RWPE1 (cell line): Measurements from ENCODE around the gene OR10J1.

Source experiments
- CTCF ChIA-PET: fragments of 350-600 bp; sonication (Branson Sonifier 250); formaldehyde crosslinking; extraction: SDS; loops from one replicate; lab custom pipeline; 2021; lab: Yijun Ruan, JAX
- POLR2A ChIA-PET: fragments of 400-600 bp; formaldehyde crosslinking; extraction: SDS; loops from one replicate; lab custom pipeline; 2020; ENCODE audit warnings: antibody characterized with exemption; ENCODE audit not compliant: low non-redundant PET; lab: Yijun Ruan, JAX
- DNase-seq: peaks from one replicate; pipeline ENCODE4 v3.0.0; 2012; ENCODE audit warnings: low spot score
- H3K27ac ChIP-seq: fragments of 450-650 bp; 2 replicates; pipeline ENCODE4 v1.5.1; 2017
- TF ChIP-seq, protein P1 (sequence below): fragments of 450-650 bp; conservative IDR thresholded peaks from 2 replicates; pipeline ENCODE4 v1.5.1; 2017; ENCODE audit warnings: low read depth, mild to moderate bottlenecking

The OR10J1 gene

DNA sequence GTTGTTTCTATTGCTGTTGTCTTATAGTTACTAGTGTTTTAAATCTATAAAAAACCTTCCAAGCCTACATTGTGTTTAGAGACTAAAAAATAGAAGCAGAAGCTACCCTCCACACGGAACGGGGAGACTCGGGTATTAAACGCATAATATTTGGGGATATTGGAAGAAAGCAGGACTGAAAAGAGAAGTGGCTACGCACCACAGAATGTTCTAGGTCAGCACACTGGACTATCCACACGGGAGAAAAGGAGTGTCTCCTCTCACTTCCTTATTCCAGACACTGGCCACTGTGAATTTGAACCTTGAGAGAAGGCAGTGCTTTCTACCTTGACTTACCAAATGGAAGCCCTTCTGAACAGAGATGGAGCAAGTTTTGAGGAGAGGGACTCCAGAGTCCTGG lies 8.5 kb upstream of the OR10J1 start:
- CTCF ChIA-PET: no interaction called here
- POLR2A ChIA-PET: no interaction called here
- no peak overlapping the region for H3K27ac ChIP-seq
- DNase-seq: no peak
- TF ChIP-seq, protein P1, sequence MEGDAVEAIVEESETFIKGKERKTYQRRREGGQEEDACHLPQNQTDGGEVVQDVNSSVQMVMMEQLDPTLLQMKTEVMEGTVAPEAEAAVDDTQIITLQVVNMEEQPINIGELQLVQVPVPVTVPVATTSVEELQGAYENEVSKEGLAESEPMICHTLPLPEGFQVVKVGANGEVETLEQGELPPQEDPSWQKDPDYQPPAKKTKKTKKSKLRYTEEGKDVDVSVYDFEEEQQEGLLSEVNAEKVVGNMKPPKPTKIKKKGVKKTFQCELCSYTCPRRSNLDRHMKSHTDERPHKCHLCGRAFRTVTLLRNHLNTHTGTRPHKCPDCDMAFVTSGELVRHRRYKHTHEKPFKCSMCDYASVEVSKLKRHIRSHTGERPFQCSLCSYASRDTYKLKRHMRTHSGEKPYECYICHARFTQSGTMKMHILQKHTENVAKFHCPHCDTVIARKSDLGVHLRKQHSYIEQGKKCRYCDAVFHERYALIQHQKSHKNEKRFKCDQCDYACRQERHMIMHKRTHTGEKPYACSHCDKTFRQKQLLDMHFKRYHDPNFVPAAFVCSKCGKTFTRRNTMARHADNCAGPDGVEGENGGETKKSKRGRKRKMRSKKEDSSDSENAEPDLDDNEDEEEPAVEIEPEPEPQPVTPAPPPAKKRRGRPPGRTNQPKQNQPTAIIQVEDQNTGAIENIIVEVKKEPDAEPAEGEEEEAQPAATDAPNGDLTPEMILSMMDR: no peak

DNA sequence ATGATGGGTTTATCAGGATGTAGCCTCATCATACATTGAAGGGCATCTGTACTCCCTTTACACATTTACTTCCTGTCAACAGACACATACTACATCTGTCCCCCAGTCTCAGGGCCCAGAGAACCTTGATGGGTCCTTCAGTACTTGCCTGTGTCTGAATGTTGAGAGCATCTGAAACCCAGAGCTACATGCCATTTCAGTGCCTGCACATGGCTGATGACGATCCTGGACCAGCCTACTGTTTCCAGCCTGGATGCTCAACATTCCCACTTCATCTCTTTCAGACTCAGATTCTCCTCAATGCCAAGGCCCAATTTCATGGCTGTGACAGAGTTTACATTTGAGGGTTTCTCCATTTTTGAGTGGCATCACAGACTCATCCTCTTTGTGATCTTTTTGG lies 7.6 kb upstream of the OR10J1 start, which contains the start of gene OR10J4:
Gene OR10J4, plus strand, starts transcription at position 301 of the 400 bp plus-strand sequence.
- POLR2A ChIA-PET: no interaction called here
- DNase-seq: no peak
- TF ChIP-seq, protein P1: no peak
- no peak within 1 kb of the TSS for H3K27ac ChIP-seq
- CTCF ChIA-PET: no interaction called here

DNA sequence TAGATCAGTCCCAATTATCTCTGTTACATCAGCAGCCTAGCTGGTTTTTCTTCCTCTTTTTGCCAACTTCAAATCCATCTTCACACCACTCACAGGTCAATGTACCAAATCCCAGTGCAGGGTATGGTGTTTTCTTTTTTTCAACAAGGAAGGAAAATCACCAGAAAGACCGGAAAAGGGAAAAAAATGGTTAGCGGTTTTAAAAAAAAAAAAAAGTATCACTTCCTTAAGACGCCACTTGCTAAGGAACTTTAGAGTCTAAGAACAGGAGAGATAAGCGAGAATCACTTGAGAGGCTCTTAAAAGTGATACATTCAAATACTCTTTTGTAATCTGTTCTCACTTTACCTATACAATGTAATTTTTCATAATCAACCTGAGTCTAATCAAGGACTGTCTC lies 3.1 kb upstream of the OR10J1 start:
- no peak overlapping the region for H3K27ac ChIP-seq
- POLR2A ChIA-PET: no interaction called here
- CTCF ChIA-PET: no interaction called here
- TF ChIP-seq, protein P1: no peak
- no peak for DNase-seq

DNA sequence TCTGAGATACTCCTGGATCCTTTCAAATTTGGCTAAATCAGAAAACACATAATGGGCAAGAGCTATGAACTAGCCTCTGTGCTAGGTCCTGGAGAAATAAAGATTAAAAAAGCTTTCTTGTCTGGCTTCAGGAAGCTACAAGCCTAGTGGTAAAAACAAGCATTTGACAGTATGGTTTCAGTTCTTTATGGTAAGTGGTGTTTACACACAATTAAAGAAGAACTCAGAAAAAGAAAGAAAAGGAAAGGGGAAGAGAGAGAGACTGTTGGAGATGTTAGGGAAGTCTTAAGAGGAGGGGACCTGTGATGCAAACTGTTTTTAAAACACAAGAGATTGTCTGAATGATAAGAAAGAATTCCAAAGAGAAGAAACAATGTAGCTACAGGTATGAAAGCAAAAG lies 1.8 kb downstream of the OR10J1 start:
- CTCF ChIA-PET: no interaction called here
- no peak overlapping the region for H3K27ac ChIP-seq
- DNase-seq: no peak
- TF ChIP-seq, protein P1: no peak
- POLR2A ChIA-PET: no interaction called here

DNA sequence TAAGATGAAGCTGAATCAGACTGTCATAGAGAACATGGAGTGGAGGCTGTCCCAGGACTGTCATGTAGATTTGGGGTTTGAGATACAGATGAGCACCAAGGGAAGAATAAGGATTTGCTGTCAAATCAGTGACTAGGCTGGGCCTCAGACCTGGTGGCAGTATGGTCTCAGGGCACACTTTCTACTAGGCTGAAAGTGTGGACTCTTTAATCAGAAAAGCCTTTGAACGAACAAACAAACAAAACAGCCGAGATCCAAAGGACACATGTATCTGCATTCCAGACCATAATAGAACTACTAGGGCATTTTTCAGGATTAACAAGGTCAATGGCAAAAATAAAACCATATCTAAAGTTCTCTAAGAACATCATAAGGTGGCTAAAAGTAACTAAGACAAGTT lies 2.9 kb downstream of the OR10J1 start:
- H3K27ac ChIP-seq: no peak overlapping the region
- DNase-seq: no peak
- ChIA-PET POLR2A (no interaction called here), CTCF (no interaction called here)
- TF ChIP-seq, protein P1: no peak

DNA sequence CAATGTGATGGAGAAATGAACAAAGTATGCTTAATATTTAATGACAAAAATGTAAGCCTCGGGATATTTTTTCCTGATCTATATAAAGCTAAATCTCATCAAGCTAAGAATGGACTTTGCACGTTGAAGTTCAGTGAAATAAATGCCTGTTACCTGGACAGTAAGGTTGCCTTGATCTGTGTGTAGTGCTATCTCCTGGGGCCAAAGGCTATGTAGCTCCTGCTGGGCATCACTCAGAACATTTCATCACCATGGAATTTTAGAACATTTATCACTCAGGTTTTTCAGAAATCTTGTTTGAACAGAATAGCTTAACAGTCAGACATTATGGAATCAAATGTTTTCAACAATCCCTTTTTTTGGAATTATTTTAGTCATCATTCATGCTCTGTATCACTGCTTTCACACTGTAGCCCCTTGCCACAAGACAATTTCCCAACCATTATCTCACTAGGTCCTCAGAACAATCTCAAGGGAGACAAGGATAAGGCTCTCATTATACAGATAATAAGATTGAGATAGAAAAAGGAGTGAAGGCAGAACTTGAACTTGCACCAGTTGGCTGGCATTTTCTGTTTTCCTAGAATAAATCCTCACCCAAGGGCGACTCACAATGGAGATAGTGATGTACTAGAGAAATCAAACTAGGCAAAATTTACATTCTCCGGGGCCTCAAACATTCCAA lies 3.7 kb downstream of the OR10J1 start:
- TF ChIP-seq, protein P1: no peak
- POLR2A ChIA-PET: no interaction called here
- DNase-seq: no peak
- no peak overlapping the region for H3K27ac ChIP-seq
- CTCF ChIA-PET: no interaction called here
